Measurements from ENCODE around the gene PRR22.

GRCh38 chr19:5814852-5815246, 30.3 kb upstream of the PRR22 start:
- no peak for TF ChIP-seq CTCF (conservative IDR thresholded peaks at IDR 0.05)
- TF ChIP-seq ZFX (IDR thresholded peaks at IDR 0.05): no peak
